ENCODE data around the gene RAB31. TPM values are rescaled to one million over a fixed set of nuclear protein-coding genes. Genes with fewer than 3 reads are reported as not detected.

Gene RAB31
- polyA plus RNA-seq, 1 donor (not counting 4 experiments of a cell fraction or from before 2014, with no cell fraction given): 47.0 TPM

DNA sequence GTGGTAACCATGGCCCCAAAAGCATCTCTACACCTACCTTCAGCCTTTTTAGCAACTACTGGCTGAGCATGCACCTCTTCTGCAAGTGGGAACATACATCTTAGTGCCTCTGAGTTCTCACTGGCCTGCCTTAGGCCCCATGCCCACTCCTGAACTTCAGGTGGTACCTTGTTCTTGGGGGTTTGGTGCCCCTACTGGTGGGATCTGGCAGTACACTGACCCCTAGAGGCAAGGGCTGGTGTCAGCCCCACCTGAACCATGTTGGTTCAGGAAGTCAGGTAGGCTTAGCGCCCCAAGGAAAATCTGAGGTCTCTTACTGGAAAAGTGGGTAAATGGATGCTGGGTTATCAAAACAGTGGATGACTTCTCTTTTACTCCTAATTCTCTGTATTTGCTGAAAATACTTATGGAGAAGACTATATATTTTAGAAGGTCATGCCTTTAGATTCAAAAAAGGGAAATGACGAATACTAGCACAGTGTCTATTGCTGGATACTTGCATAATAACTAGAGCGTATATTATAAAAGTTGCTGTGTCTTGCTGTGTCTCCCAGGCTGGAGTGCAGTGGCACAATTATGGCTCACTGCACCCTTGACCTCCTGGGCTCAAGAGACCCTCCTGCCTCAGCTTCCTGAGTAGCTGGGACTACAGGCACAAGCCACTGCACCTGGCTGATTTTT is 84.6 kb downstream of the RAB31 start:
- FAIRE-seq (no peak), DNase-seq (ENCODE audit: low read depth, low spot score) (no peak)
- dilution Hi-C loops (cut with MboI; ENCODE audit: extremely low pct_ligation_motif_present, low sequenced_read_pairs): no loop called here

DNA sequence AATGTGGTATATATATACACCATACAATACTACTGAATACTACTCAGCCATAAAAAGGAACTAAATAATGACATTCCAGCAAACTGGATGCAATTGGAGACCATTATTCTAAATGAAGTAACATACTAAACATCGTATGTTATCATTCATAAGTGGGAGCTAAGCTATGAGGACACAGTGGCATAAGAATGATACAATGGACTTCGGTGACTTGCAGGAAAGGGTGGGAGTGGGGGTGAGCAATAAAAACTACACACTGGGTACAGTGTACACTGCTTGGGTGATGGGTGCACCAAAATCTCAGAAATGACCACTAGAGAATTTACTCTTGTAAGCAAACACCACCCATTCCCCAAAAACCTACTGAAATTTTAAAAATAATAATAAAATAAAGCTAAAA is 87.9 kb downstream of the RAB31 start:
- H3K4me1 ChIP-seq (ENCODE audit: control insufficient read depth, extremely low read depth, insufficient read depth, low read length): no peaks in the 10 kb centered on the region
- no peak for DNase-seq (ENCODE audit: low read depth, low spot score)
- no peak overlapping the region for H3K4me3 ChIP-seq (ENCODE audit: control insufficient read depth in 2 of 3, extremely low read depth in 1 of 3, insufficient read depth in 2 of 3, low read depth in 1 of 3, low read length in 3 of 3)
- dilution Hi-C loops (cut with MboI; ENCODE audit: extremely low pct_ligation_motif_present, low sequenced_read_pairs): no loop called here
- peaks cover 3 to 5% of the 10 kb centered on the region in 2 experiments for H3K36me3 ChIP-seq (ENCODE audit: control insufficient read depth in 2 of 2, extremely low read depth in 1 of 2, insufficient read depth in 2 of 2, low read length in 2 of 2)
- no peaks in the 10 kb centered on the region for H3K9me3 ChIP-seq (ENCODE audit: control insufficient read depth, low read depth, low read length)
- H3K9me1 ChIP-seq (ENCODE audit: control insufficient read depth, extremely low read depth, insufficient read depth, low read length): no peaks in the 10 kb centered on the region
- no peaks in the 10 kb centered on the region for H3K79me2 ChIP-seq (ENCODE audit: control insufficient read depth, insufficient read depth, low read length)
- H4K20me1 ChIP-seq (ENCODE audit: control insufficient read depth, extremely low read depth, insufficient read depth, low read length): no peaks in the 10 kb centered on the region
- TF ChIP-seq EZH2 (IDR thresholded peaks at IDR 0.05; ENCODE audit: low read length): no peak
- TF ChIP-seq, protein P1, sequence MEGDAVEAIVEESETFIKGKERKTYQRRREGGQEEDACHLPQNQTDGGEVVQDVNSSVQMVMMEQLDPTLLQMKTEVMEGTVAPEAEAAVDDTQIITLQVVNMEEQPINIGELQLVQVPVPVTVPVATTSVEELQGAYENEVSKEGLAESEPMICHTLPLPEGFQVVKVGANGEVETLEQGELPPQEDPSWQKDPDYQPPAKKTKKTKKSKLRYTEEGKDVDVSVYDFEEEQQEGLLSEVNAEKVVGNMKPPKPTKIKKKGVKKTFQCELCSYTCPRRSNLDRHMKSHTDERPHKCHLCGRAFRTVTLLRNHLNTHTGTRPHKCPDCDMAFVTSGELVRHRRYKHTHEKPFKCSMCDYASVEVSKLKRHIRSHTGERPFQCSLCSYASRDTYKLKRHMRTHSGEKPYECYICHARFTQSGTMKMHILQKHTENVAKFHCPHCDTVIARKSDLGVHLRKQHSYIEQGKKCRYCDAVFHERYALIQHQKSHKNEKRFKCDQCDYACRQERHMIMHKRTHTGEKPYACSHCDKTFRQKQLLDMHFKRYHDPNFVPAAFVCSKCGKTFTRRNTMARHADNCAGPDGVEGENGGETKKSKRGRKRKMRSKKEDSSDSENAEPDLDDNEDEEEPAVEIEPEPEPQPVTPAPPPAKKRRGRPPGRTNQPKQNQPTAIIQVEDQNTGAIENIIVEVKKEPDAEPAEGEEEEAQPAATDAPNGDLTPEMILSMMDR (optimal IDR thresholded peaks at IDR 0.05 in 1 of 3, IDR thresholded peaks at IDR 0.05 in 1 of 3, conservative IDR thresholded peaks at IDR 0.05 in 1 of 3; ENCODE audit: extremely low read depth in 1 of 3, insufficient read depth in 2 of 3, low read length in 3 of 3): no peak
- H3K9ac ChIP-seq (ENCODE audit: control insufficient read depth, extremely low read depth, insufficient read depth, low read length): no peak overlapping the region
- no peak overlapping the region for H2AFZ ChIP-seq (ENCODE audit: control insufficient read depth, low read length)
- FAIRE-seq: no peak
- no peak overlapping the region for H3K4me2 ChIP-seq (ENCODE audit: control insufficient read depth, extremely low read depth, insufficient read depth, low read depth, low read length)
- no peaks in the 10 kb centered on the region for H3K27me3 ChIP-seq (ENCODE audit: control insufficient read depth, extremely low read depth, insufficient read depth, low read length)
- no peak overlapping the region for H3K27ac ChIP-seq (ENCODE audit: control insufficient read depth, insufficient read depth, low read length)

More for the DNA sequence above, 84.6 kb downstream of the RAB31 start:
- no peaks in the 10 kb centered on the region for H4K20me1 ChIP-seq (ENCODE audit: control insufficient read depth, extremely low read depth, insufficient read depth, low read length)
- H3K9me3 ChIP-seq (ENCODE audit: control insufficient read depth, low read depth, low read length): no peaks in the 10 kb centered on the region
- no peak overlapping the region for H3K4me3 ChIP-seq (ENCODE audit: control insufficient read depth in 2 of 3, extremely low read depth in 1 of 3, insufficient read depth in 2 of 3, low read depth in 1 of 3, low read length in 3 of 3)
- H3K79me2 ChIP-seq (ENCODE audit: control insufficient read depth, insufficient read depth, low read length): no peaks in the 10 kb centered on the region
- H3K27ac ChIP-seq (ENCODE audit: control insufficient read depth, insufficient read depth, low read length): no peak overlapping the region
- no peak overlapping the region for H2AFZ ChIP-seq (ENCODE audit: control insufficient read depth, low read length)
- peaks cover 3 to 4% of the 10 kb centered on the region in 2 experiments for H3K36me3 ChIP-seq (ENCODE audit: control insufficient read depth in 2 of 2, extremely low read depth in 1 of 2, insufficient read depth in 2 of 2, low read length in 2 of 2)
- no peaks in the 10 kb centered on the region for H3K27me3 ChIP-seq (ENCODE audit: control insufficient read depth, extremely low read depth, insufficient read depth, low read length)
- H3K9ac ChIP-seq (ENCODE audit: control insufficient read depth, extremely low read depth, insufficient read depth, low read length): no peak overlapping the region
- no peaks in the 10 kb centered on the region for H3K9me1 ChIP-seq (ENCODE audit: control insufficient read depth, extremely low read depth, insufficient read depth, low read length)
- no peak overlapping the region for H3K4me2 ChIP-seq (ENCODE audit: control insufficient read depth, extremely low read depth, insufficient read depth, low read depth, low read length)
- TF ChIP-seq, protein P1 (optimal IDR thresholded peaks at IDR 0.05 in 1 of 3, IDR thresholded peaks at IDR 0.05 in 1 of 3, conservative IDR thresholded peaks at IDR 0.05 in 1 of 3; ENCODE audit: extremely low read depth in 1 of 3, insufficient read depth in 2 of 3, low read length in 3 of 3): peak; percentile 51 to 67 (median 65)
- no peak for TF ChIP-seq EZH2 (IDR thresholded peaks at IDR 0.05; ENCODE audit: low read length)
- no peaks in the 10 kb centered on the region for H3K4me1 ChIP-seq (ENCODE audit: control insufficient read depth, extremely low read depth, insufficient read depth, low read length)

Data from keratinocyte (primary cell).